ENCODE results near the gene IFT88. TPM values are rescaled to one million over a fixed set of nuclear protein-coding genes. Genes with fewer than 3 reads are reported as not detected.

IFT88 gene
- total and polyA plus RNA-seq, 5 experiments from 2014 or later, result 6.3 to 18.6 (median 8.6) TPM

- POLR2A ChIA-PET, result interaction anchor here (1.0 to 1.5 kb wide), 3 partner anchors 70 to 227 kb away, joined by 3 to 8 read pairs (median 4); partner anchors contain the start of gene EEF1AKMT1
- no peaks in the 10 kb centered on the region for H3K36me3 Mint-ChIP-seq
- ATAC-seq (peak; percentile 32 to 43), DNase-seq (peak in 9 of 10 donors; percentile 18 to 67 (median 43))
- H3K27me3 Mint-ChIP-seq, result peaks cover 8 to 22% (median 11%) of the 10 kb centered on the region in 5 donors
- peak within 1 kb of the TSS; percentile 62 to 96 (median 88) for H3K27ac Mint-ChIP-seq
- H3K9me3 Mint-ChIP-seq, result no peaks in the 10 kb centered on the region
- peaks cover 9 to 17% (median 11%) of the 10 kb centered on the region in 4 donors for H3K4me1 Mint-ChIP-seq
- peak within 1 kb of the TSS; percentile 87 to 97 (median 92) for H3K4me3 Mint-ChIP-seq
These were observed 136.2 kb downstream of the IFT88 start, which contains the start of gene IL17D for GRCh38 chr13:20702915-20703779. TSS of gene IL17D (plus strand) at chr13:20703699. CDS start at chr13:20704002, 303 bp downstream.

- Mint-ChIP-seq H3K36me3 (no peaks in the 10 kb centered on the region), H3K27me3 (peaks cover 8 to 20% (median 11%) of the 10 kb centered on the region in 5 donors), H3K4me3 (peak overlapping the region in 3 of 10 donors; percentile 77 to 94 (median 87)), H3K4me1 (peaks cover 9 to 17% (median 11%) of the 10 kb centered on the region in 4 donors), H3K27ac (no peak overlapping the region), H3K9me3 (no peaks in the 10 kb centered on the region)
- DNase-seq (peak; percentile 70 to 87 (median 82)), ATAC-seq (peak; percentile 86 to 93)
- POLR2A ChIA-PET, result interaction anchor here (1.1 to 1.5 kb wide), 2 partner anchors 69 to 228 kb away, joined by 4 to 8 read pairs; partner anchors contain the start of gene EEF1AKMT1
These were observed 137.0 kb downstream of the IFT88 start for GRCh38 chr13:20703780-20704458.

- no peaks in the 10 kb centered on the region for H3K9me3 Mint-ChIP-seq
- peak overlapping the region in 8 of 10 donors; percentile 8 to 96 (median 60) for H3K27ac Mint-ChIP-seq
- H3K4me3 Mint-ChIP-seq, result peak overlapping the region; percentile 56 to 87 (median 66)
- POLR2A ChIA-PET, result interaction anchor here (1.1 to 1.5 kb wide), 2 partner anchors 69 to 228 kb away, joined by 4 to 8 read pairs; partner anchors contain the start of gene EEF1AKMT1
- H3K36me3 Mint-ChIP-seq, result no peaks in the 10 kb centered on the region
- ATAC-seq, result peak in 1 of 2 donors; percentile 19
- H3K4me1 Mint-ChIP-seq, result peaks cover 9 to 17% (median 11%) of the 10 kb centered on the region in 4 donors
- peaks cover 8 to 18% (median 10%) of the 10 kb centered on the region in 5 donors for H3K27me3 Mint-ChIP-seq
- DNase-seq, result peak in 1 of 10 donors; percentile 19
These were observed 137.6 kb downstream of the IFT88 start for GRCh38 chr13:20704459-20705069.

GRCh38 chr13:20706661-20707060, 139.7 kb downstream of the IFT88 start:
- Mint-ChIP-seq H3K27ac (peak overlapping the region in 1 of 10 donors; percentile 75), H3K4me3 (no peak overlapping the region), H3K9me3 (no peaks in the 10 kb centered on the region), H3K4me1 (peaks cover 7 to 17% (median 10%) of the 10 kb centered on the region in 4 donors), H3K36me3 (no peaks in the 10 kb centered on the region), H3K27me3 (peaks cover 0 to 2% (median 0%) of the 10 kb centered on the region in 5 donors)
- ATAC-seq, result no peak
- POLR2A ChIA-PET, result no interaction called here
- no peak for DNase-seq

GRCh38 chr13:20708216-20708615, 141.3 kb downstream of the IFT88 start:
- Mint-ChIP-seq H3K9me3 (no peaks in the 10 kb centered on the region), H3K27me3 (peaks cover 0 to 3% (median 0%) of the 10 kb centered on the region in 5 donors), H3K4me1 (peaks cover 5 to 17% (median 7%) of the 10 kb centered on the region in 4 donors), H3K4me3 (no peak overlapping the region), H3K36me3 (no peaks in the 10 kb centered on the region), H3K27ac (no peak overlapping the region)
- ATAC-seq (no peak), DNase-seq (no peak)
- POLR2A ChIA-PET, result no interaction called here

DNA sequence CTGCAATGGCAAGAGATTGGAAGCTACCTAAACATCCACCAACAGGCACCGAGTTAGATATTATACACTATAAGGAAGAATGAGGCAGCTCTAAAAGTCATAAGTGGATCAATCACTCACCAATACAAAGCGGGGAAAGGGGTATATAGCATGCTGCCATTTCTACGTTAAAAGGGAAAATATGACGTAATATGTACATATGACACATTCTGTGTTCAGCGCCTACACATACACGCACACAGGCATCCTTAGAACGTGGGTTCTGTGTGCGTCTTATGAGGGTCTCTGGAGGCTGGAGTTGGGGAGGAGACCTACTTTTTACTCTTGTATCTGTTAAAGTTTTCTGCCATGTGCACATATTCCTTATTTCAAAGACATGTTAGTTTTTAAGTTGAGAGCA, 142.4 kb downstream of the IFT88 start:
- Mint-ChIP-seq H3K27me3 (peaks cover 0 to 8% (median 2%) of the 10 kb centered on the region in 5 donors), H3K9me3 (no peaks in the 10 kb centered on the region)
- POLR2A ChIA-PET, result no interaction called here

DNA sequence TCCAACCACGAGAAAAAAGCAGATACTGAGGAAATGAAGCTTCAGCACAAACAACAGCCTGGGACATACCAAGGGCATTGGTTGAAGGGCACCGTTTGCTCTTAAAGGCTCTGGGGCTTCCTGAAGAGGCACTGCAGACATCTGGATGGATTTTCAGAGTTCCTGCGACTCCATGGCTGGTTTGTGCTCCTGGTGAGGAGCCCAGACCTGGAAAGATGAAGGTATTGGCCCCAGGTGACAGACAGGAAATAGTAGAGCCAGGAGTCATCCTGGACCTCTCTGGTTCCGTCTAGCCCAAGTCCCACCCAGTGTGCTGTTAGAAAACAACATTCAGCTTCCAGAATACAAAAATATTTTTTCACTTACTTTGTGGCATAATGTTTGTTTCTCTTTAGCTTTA, 142.8 kb downstream of the IFT88 start:
- POLR2A ChIA-PET, result no interaction called here
- ATAC-seq (no peak), DNase-seq (no peak)
- Mint-ChIP-seq H3K4me3 (no peak overlapping the region), H3K9me3 (no peaks in the 10 kb centered on the region), H3K27me3 (peaks cover 0 to 8% (median 2%) of the 10 kb centered on the region in 5 donors), H3K36me3 (no peaks in the 10 kb centered on the region), H3K4me1 (peaks cover 4 to 14% (median 5%) of the 10 kb centered on the region in 4 donors), H3K27ac (no peak overlapping the region)

More for the DNA sequence above, 142.4 kb downstream of the IFT88 start:
- H3K27ac Mint-ChIP-seq, result no peak overlapping the region
- H3K4me1 Mint-ChIP-seq, result peaks cover 5 to 17% (median 6%) of the 10 kb centered on the region in 4 donors
- DNase-seq (no peak), ATAC-seq (no peak)
- H3K4me3 Mint-ChIP-seq, result no peak overlapping the region
- H3K36me3 Mint-ChIP-seq, result no peaks in the 10 kb centered on the region

GRCh38 chr13:20711301-20712044, 144.5 kb downstream of the IFT88 start:
- Mint-ChIP-seq H3K4me1 (peaks cover 2 to 11% (median 5%) of the 10 kb centered on the region in 4 donors), H3K36me3 (no peaks in the 10 kb centered on the region), H3K27ac (peak overlapping the region in 2 of 10 donors; percentile 72 to 73), H3K4me3 (no peak overlapping the region), H3K9me3 (no peaks in the 10 kb centered on the region), H3K27me3 (peaks cover 0 to 8% (median 2%) of the 10 kb centered on the region in 5 donors)
- POLR2A ChIA-PET, result interaction anchor here (1.0 kb wide), 1 partner anchor 62 kb away, joined by 3 read pairs; no protein-coding TSS in a partner anchor
- ATAC-seq (no peak), DNase-seq (no peak)

- Mint-ChIP-seq H3K4me3 (peak overlapping the region in 1 of 10 donors; percentile 51), H3K27ac (no peak overlapping the region), H3K4me1 (peaks cover 2 to 11% (median 5%) of the 10 kb centered on the region in 4 donors), H3K9me3 (no peaks in the 10 kb centered on the region), H3K27me3 (peaks cover 0 to 8% (median 2%) of the 10 kb centered on the region in 5 donors), H3K36me3 (no peaks in the 10 kb centered on the region)
- no peak for ATAC-seq
- DNase-seq, result no peak
- POLR2A ChIA-PET, result interaction anchor here (0.6 kb wide), 1 partner anchor 119 kb away, joined by 4 read pairs; no protein-coding TSS in a partner anchor
These were observed 146.0 kb downstream of the IFT88 start for GRCh38 chr13:20713014-20713376.

- POLR2A ChIA-PET, result interaction anchor here (0.6 kb wide), 1 partner anchor 118 kb away, joined by 4 read pairs; no protein-coding TSS in a partner anchor
- H3K4me3 Mint-ChIP-seq, result no peak overlapping the region
These were observed 146.8 kb downstream of the IFT88 start for GRCh38 chr13:20713751-20714150.

GRCh38 chr13:20714161-20714560, 147.2 kb downstream of the IFT88 start:
- POLR2A ChIA-PET, result no interaction called here

More at GRCh38 chr13:20713751-20714150, 146.8 kb downstream of the IFT88 start:
- ATAC-seq (no peak), DNase-seq (no peak)
- Mint-ChIP-seq H3K36me3 (no peaks in the 10 kb centered on the region), H3K27ac (no peak overlapping the region), H3K27me3 (peaks cover 0 to 8% (median 2%) of the 10 kb centered on the region in 5 donors), H3K4me1 (peaks cover 2 to 11% (median 5%) of the 10 kb centered on the region in 4 donors), H3K9me3 (no peaks in the 10 kb centered on the region)

More at GRCh38 chr13:20714161-20714560, 147.2 kb downstream of the IFT88 start:
- no peak overlapping the region for H3K4me3 Mint-ChIP-seq
- ATAC-seq (no peak), DNase-seq (no peak)
- no peaks in the 10 kb centered on the region for H3K36me3 Mint-ChIP-seq
- peaks cover 0 to 8% (median 2%) of the 10 kb centered on the region in 5 donors for H3K27me3 Mint-ChIP-seq
- no peaks in the 10 kb centered on the region for H3K9me3 Mint-ChIP-seq
- peaks cover 2 to 11% (median 5%) of the 10 kb centered on the region in 4 donors for H3K4me1 Mint-ChIP-seq
- peak overlapping the region in 2 of 10 donors; percentile 19 to 36 for H3K27ac Mint-ChIP-seq

All from naive thymus-derived CD8-positive, alpha-beta T cell (primary cell).